Immature natural killer cell (primary cell): ENCODE measurements around the gene TECPR2. TPM values are rescaled to one million over a fixed set of nuclear protein-coding genes. Genes with fewer than 3 reads are reported as not detected.

ENCODE experiments used
- DNase-seq, 3 donors: peaks; one replicate each; pipeline ENCODE4 v3.0.0; 2022; ENCODE audit warnings: mixed read lengths in 1 of 3
- H3K27ac Mint-ChIP-seq, 6 donors: one replicate each; pipeline ENCODE4 v1.8.0; 2020; ENCODE audit warnings: mixed read lengths in 6 of 6, mild to moderate bottlenecking in 5 of 6, inconsistent platforms in 4 of 6, moderate library complexity in 3 of 6
- H3K27me3 Mint-ChIP-seq, 3 donors: one replicate each; pipeline ENCODE4 v1.8.0; 2020 to 2021; ENCODE audit warnings: low read depth in 3 of 3, mild to moderate bottlenecking in 3 of 3, mixed read lengths in 3 of 3, moderate library complexity in 3 of 3, inconsistent platforms in 1 of 3
- H3K36me3 Mint-ChIP-seq, 3 donors: one replicate each; pipeline ENCODE4 v1.8.0; 2020; ENCODE audit warnings: mixed read lengths in 3 of 3, inconsistent platforms in 2 of 3, mild to moderate bottlenecking in 2 of 3
- H3K4me1 Mint-ChIP-seq, 2 donors: one replicate each; pipeline ENCODE4 v1.8.0; 2020; ENCODE audit warnings: inconsistent platforms in 2 of 2, mild to moderate bottlenecking in 2 of 2, mixed read lengths in 2 of 2, moderate library complexity in 1 of 2
- H3K4me3 Mint-ChIP-seq, 5 donors: one replicate each; pipeline ENCODE4 v1.8.0; 2020; ENCODE audit warnings: mild to moderate bottlenecking in 5 of 5, mixed read lengths in 5 of 5, inconsistent platforms in 3 of 5, moderate library complexity in 3 of 5
- H3K9me3 Mint-ChIP-seq, 6 donors: one replicate each; pipeline ENCODE4 v1.8.0; 2020; ENCODE audit warnings: mild to moderate bottlenecking in 6 of 6, mixed read lengths in 6 of 6, inconsistent platforms in 4 of 6, moderate library complexity in 3 of 6
- polyA plus RNA-seq, 3 donors: library from polyadenylated mRNA; unstranded; fragments of 300-500 nt; fragmentation: Illumina TruSeq; gene quantifications; one replicate each; pipeline ENCODE4 v1.2.3, GENCODE V29; 2021

The TECPR2 gene
- polyA plus RNA-seq, 3 donors from 2014 or later: 2.2 to 5.5 TPM; not detected in 1

DNA sequence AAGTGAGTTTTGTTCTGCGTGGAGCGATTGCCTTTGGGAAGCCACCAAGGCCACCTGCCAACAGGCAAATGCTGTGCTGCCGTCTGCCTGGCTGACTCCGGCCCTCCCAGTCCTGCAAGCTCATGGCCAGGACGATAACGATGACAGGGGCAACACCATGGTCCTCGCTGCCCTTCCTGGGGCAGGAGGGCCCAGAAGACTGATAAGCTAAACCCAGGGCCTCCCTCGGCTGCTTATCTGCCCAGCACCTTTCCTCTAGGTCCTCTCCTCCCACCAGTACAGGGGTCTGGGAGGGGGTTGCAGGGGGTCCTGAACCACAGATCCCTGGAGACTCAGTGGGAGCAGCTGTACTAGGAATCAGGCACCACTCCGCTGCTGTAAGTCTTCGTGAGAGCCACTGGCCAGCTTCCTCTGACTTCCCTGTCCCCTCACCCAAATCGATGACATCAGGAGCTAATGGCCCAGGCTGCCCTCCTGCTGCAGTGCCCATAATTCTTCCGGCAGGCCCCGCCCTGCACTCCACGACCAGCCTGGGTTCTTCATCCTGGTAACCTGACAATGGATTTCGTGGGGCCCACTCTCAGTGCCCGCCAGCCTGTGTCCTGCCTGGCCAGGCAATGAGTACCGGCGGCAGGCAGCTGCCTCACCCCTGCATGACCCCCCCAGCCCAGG is 141.7 kb downstream of the TECPR2 start:
- Mint-ChIP-seq H3K9me3 (no peaks in the 10 kb centered on the region), H3K27me3 (peaks cover 0 to 12% (median 3%) of the 10 kb centered on the region in 3 donors), H3K27ac (peak overlapping the region in 1 of 6 donors; percentile 58), H3K36me3 (peaks cover 0 to 6% (median 4%) of the 10 kb centered on the region in 3 donors), H3K4me3 (no peak overlapping the region), H3K4me1 (peaks cover 16% of the 10 kb centered on the region in 2 donors)
- DNase-seq: no peak

DNA sequence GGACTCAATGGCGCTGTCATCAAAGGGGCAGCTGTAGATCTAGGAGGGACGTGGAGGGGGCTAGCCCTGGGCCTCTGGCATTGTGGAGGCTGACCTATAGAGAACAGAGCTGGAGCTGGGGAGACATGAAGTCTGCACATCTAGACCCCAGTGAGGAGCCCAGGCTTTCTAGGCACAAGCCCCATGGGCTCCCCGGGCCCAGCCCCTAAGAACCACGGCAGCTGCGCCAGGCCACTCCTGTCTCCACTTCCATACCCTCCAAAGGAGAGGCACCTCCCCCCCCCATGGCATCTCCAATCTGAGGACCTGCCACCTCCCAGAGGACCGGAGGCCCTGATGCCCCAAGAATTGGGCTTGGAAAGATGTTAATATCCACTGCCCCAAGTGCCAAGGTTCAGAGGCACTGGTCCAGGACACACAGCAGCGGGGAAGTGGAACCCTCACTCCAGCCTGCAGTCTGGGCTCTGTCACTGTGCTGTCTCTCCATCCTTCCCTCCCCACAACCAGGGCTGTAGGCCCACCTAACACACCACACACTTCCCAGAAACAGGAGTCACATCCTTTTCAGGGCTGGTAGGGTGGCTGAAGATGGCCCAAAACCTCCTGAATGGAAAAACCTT is 142.4 kb downstream of the TECPR2 start:
- H3K4me1 Mint-ChIP-seq: peaks cover 12% of the 10 kb centered on the region in 2 donors
- peaks cover 0 to 3% (median under 1%) of the 10 kb centered on the region in 3 donors for H3K36me3 Mint-ChIP-seq
- peak overlapping the region in 2 of 6 donors; percentile 50 to 74 for H3K27ac Mint-ChIP-seq
- DNase-seq: no peak
- H3K27me3 Mint-ChIP-seq: peaks cover 0 to 14% (median 3%) of the 10 kb centered on the region in 3 donors
- no peaks in the 10 kb centered on the region for H3K9me3 Mint-ChIP-seq
- H3K4me3 Mint-ChIP-seq: no peak overlapping the region

DNA sequence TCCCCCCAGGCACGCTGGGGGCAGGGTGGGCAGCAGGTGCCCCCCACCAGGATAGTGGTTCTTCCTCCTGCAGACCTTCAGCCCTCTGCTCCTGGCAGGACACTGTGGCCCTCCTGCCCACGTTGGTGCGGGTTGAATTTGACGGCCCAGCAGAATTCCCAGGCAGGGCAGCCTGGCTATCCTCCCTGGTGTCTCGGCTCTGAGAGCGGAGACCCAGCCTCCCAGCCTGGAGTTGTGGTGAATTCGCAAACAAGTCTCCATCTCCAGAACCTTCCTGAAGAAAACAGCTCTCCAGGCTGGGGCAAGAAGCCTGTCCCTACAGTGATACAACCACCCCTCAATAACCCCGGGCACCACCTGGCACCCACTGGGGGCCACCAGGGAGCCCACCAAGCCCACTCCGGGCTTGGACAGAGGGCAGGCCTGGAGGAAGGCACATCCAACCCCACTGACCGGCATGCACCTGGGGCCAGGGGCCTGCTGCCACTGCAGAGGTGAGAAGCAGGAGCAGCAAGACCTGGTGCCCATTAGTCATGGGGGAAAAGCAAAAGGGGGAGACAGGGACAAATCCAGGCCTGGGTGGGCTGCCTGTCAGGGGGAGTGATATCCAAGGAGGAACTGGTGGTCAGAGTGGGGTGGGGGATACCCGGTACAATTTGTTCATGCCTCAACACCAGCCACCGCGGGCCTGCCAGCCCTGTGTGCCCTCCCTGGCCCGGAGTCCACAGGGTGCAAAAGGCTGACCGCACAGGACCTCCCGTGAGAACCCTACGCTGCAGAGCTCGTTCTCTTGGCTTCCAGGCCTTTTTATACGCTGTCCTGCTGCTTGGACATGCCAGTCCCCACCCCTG is 143.3 kb downstream of the TECPR2 start:
- no peak for DNase-seq
- peaks cover 11 to 12% of the 10 kb centered on the region in 2 donors for H3K4me1 Mint-ChIP-seq
- H3K27me3 Mint-ChIP-seq: peaks cover 0 to 14% (median 3%) of the 10 kb centered on the region in 3 donors
- H3K9me3 Mint-ChIP-seq: no peaks in the 10 kb centered on the region
- no peak overlapping the region for H3K4me3 Mint-ChIP-seq
- peak overlapping the region in 1 of 6 donors; percentile 50 for H3K27ac Mint-ChIP-seq
- H3K36me3 Mint-ChIP-seq: no peaks in the 10 kb centered on the region

GRCh38 chr14:102506626-102506925 is 143.8 kb downstream of the TECPR2 start:
- Mint-ChIP-seq H3K4me3 (peak overlapping the region in 2 of 5 donors; percentile 18 to 33), H3K36me3 (no peaks in the 10 kb centered on the region), H3K27me3 (peaks cover 0 to 12% (median 3%) of the 10 kb centered on the region in 3 donors), H3K27ac (peak overlapping the region in 1 of 6 donors; percentile 49), H3K9me3 (no peaks in the 10 kb centered on the region), H3K4me1 (peaks cover 8 to 11% of the 10 kb centered on the region in 2 donors)
- no peak for DNase-seq

GRCh38 chr14:102507081-102507856 is 144.5 kb downstream of the TECPR2 start:
- DNase-seq: no peak
- H3K4me1 Mint-ChIP-seq: peaks cover 8 to 12% of the 10 kb centered on the region in 2 donors
- no peak overlapping the region for H3K4me3 Mint-ChIP-seq
- H3K9me3 Mint-ChIP-seq: no peaks in the 10 kb centered on the region
- H3K27ac Mint-ChIP-seq: no peak overlapping the region
- H3K27me3 Mint-ChIP-seq: peaks cover 0 to 13% (median 3%) of the 10 kb centered on the region in 3 donors
- no peaks in the 10 kb centered on the region for H3K36me3 Mint-ChIP-seq

DNA sequence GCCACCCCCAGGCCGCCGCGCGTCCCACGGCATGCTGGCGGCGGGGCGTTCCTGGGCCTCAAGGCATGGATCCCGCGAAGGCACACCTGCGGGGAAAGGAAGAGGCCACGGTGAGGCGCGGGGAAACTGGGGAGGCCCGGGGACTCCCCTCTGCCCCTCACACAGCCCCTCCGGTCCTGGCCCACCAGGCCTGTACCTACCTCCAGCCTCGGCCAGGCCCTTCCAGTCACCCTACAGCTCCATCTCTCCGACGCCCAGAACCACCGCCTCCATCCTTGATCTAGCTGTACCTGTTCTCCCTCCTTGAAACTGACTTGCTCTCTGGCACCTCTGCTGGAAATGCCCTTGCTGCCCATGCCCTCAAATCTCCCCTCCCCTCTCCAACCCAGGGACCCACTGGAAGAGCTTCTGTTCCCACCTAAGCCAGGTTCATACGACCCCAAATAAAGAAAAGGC is 145.1 kb downstream of the TECPR2 start:
- Mint-ChIP-seq H3K9me3 (no peaks in the 10 kb centered on the region), H3K4me3 (peak overlapping the region in 4 of 5 donors; percentile 18 to 73 (median 31)), H3K27ac (peak overlapping the region in 4 of 6 donors; percentile 65 to 91 (median 76)), H3K4me1 (peaks cover 8 to 12% of the 10 kb centered on the region in 2 donors), H3K36me3 (no peaks in the 10 kb centered on the region), H3K27me3 (peaks cover 0 to 15% (median 3%) of the 10 kb centered on the region in 3 donors)
- no peak for DNase-seq

DNA sequence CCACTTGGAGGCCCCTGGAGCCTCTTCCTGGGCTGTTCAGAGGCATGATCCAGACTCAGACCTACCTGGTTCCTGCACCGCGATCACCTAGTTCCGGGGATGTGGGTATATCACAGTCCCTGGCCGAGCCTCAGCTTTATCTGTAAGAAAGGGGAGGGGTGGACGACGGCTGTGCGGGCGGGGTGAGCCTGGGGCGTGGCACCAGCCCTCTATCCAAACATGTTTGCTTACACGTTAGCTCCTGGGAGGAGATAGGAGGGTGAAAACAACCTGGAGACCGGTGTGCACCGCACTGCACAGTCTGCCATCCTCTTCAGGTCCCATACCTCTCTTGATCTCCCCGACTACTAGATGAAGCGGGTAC is 145.7 kb downstream of the TECPR2 start:
- Mint-ChIP-seq H3K9me3 (no peaks in the 10 kb centered on the region), H3K36me3 (no peaks in the 10 kb centered on the region), H3K27ac (peak overlapping the region in 5 of 6 donors; percentile 40 to 91 (median 75)), H3K4me3 (peak overlapping the region; percentile 62 to 75 (median 67)), H3K27me3 (peaks cover 0 to 15% (median 3%) of the 10 kb centered on the region in 3 donors), H3K4me1 (peaks cover 8 to 12% of the 10 kb centered on the region in 2 donors)
- no peak for DNase-seq

GRCh38 chr14:102508774-102509745 is 146.3 kb downstream of the TECPR2 start:
- Mint-ChIP-seq H3K27me3 (peaks cover 3 to 15% (median 3%) of the 10 kb centered on the region in 3 donors), H3K27ac (peak overlapping the region in 5 of 6 donors; percentile 62 to 91 (median 75)), H3K9me3 (no peaks in the 10 kb centered on the region)

GRCh38 chr14:102509746-102510615 is 147.2 kb downstream of the TECPR2 start, which contains the start of gene ANKRD9:
Gene ANKRD9, minus strand, starts transcription at chr14:102509776. Its CDS starts 1,887 bp downstream, at chr14:102507889.
- Mint-ChIP-seq H3K36me3 (no peaks in the 10 kb centered on the region), H3K4me3 (peak within 1 kb of the TSS; percentile 85 to 92 (median 88)), H3K27ac (peak within 1 kb of the TSS in 5 of 6 donors; percentile 76 to 91 (median 79)), H3K4me1 (peaks cover 8 to 12% of the 10 kb centered on the region in 2 donors), H3K9me3 (no peaks in the 10 kb centered on the region), H3K27me3 (peaks cover 3 to 15% (median 3%) of the 10 kb centered on the region in 3 donors)
- peak; percentile 83 to 84 (median 84) for DNase-seq

More at GRCh38 chr14:102508774-102509745, 146.3 kb downstream of the TECPR2 start:
- DNase-seq: peak; percentile 44 to 59 (median 56)
- H3K36me3 Mint-ChIP-seq: no peaks in the 10 kb centered on the region
- H3K4me3 Mint-ChIP-seq: peak overlapping the region; percentile 62 to 75 (median 67)
- H3K4me1 Mint-ChIP-seq: peaks cover 8 to 12% of the 10 kb centered on the region in 2 donors

- no peak for DNase-seq
- Mint-ChIP-seq H3K4me3 (peak overlapping the region; percentile 85 to 92 (median 88)), H3K36me3 (no peaks in the 10 kb centered on the region), H3K4me1 (peaks cover 8 to 12% of the 10 kb centered on the region in 2 donors), H3K27ac (peak overlapping the region in 4 of 6 donors; percentile 24 to 88 (median 78)), H3K9me3 (no peaks in the 10 kb centered on the region), H3K27me3 (peaks cover 3 to 11% (median 3%) of the 10 kb centered on the region in 3 donors)
Measured at GRCh38 chr14:102510616-102511520, 148.1 kb downstream of the TECPR2 start.
